AG08396 (cell line): ENCODE results near the gene XPA.

ENCODE experiments used
- DNase-seq: peaks from one replicate; pipeline ENCODE4 v3.0.0; 2012; ENCODE audit warnings: low spot score, mixed read lengths

XPA gene

GRCh38 chr9:97651646-97652045 is 45.5 kb downstream of the XPA start:
- DNase-seq = no peak

GRCh38 chr9:97647996-97648395 is 49.1 kb downstream of the XPA start:
- DNase-seq = no peak

- DNase-seq = no peak
Observed at GRCh38 chr9:97645720-97646119, 51.4 kb downstream of the XPA start.

GRCh38 chr9:97640325-97640724 is 56.8 kb downstream of the XPA start:
- no peak for DNase-seq

GRCh38 chr9:97638666-97639065 is 58.5 kb downstream of the XPA start:
- no peak for DNase-seq

GRCh38 chr9:97636903-97637302 is 60.2 kb downstream of the XPA start:
- no peak for DNase-seq

- no peak for DNase-seq
Observed at GRCh38 chr9:97635026-97635425, 62.1 kb downstream of the XPA start.

GRCh38 chr9:97633859-97634490 is 63.2 kb downstream of the XPA start:
- no peak for DNase-seq

- DNase-seq = peak; percentile 96
Observed at GRCh38 chr9:97632985-97633858, 63.9 kb downstream of the XPA start, which contains the start of the genes NCBP1 and TSTD2. TSS of gene NCBP1 (plus strand) at chr9:97633821. CDS start at chr9:97633882, 61 bp downstream. TSS of gene TSTD2 (minus strand) at chr9:97633368. CDS start at chr9:97627562, 5,806 bp downstream.

GRCh38 chr9:97632248-97632984 is 64.7 kb downstream of the XPA start:
- peak; percentile 29 for DNase-seq

- no peak for DNase-seq
Observed at GRCh38 chr9:97630591-97630990, 66.5 kb downstream of the XPA start.

GRCh38 chr9:97629156-97629555 is 68.0 kb downstream of the XPA start:
- no peak for DNase-seq

- no peak for DNase-seq
Observed at GRCh38 chr9:97628668-97629067, 68.5 kb downstream of the XPA start.

GRCh38 chr9:97627624-97628023 is 69.5 kb downstream of the XPA start:
- peak; percentile 35 for DNase-seq

GRCh38 chr9:97625620-97626019 is 71.5 kb downstream of the XPA start:
- DNase-seq = no peak
